PC-9 (cell line): ENCODE results near the gene RNF157. TPM values are rescaled to one million over a fixed set of nuclear protein-coding genes. Genes with fewer than 3 reads are reported as not detected.

ENCODE experiments used
- BruUV-seq: library from RNA; stranded (reverse); fragments of 400-500 nt; replicated peaks from 2 replicates; lab custom pipeline; 2021; lab: Mats Ljungman, UMichigan
- CTCF ChIA-PET: fragments of 300-600 bp; sonication (Branson Sonifier 250); formaldehyde crosslinking; loops from one replicate; lab custom pipeline; 2022; ENCODE audit warnings: antibody characterized with exemption; lab: Charles Lee
- POLR2A ChIA-PET: fragments of 300-600 bp; sonication (Branson Sonifier 250); formaldehyde crosslinking; loops from one replicate; lab custom pipeline; 2022; ENCODE audit warnings: antibody characterized with exemption; ENCODE audit not compliant: unreplicated experiment; lab: Charles Lee
- DNase-seq, 2 experiments: peaks; one replicate each; pipeline versions ENCODE4 v3.0.0 to v3.0.0-alpha.2; 2015 to 2022; ENCODE audit warnings: mixed read lengths in 1 of 2
- H2AFZ ChIP-seq: fragments of 200-600 bp; sonication (generic); 2 replicates; pipeline ENCODE4 v1.8.1; 2017; ENCODE audit warnings: antibody characterized with exemption
- H3F3A ChIP-seq: fragments of 200-600 bp; sonication (generic); 2 replicates; pipeline ENCODE4 v1.8.1; 2017; ENCODE audit warnings: antibody characterized with exemption, mild to moderate bottlenecking, low read depth; ENCODE audit not compliant: insufficient read depth
- H3K27ac ChIP-seq: fragments of 200-600 bp; sonication (generic); 2 replicates; pipeline ENCODE4 v1.6.1; 2016; ENCODE audit warnings: mixed run types
- H3K27me3 ChIP-seq: fragments of 200-600 bp; sonication (generic); 2 replicates; pipeline ENCODE4 v1.6.1; 2016; ENCODE audit warnings: low read depth, mixed run types; ENCODE audit not compliant: insufficient read depth
- H3K36me3 ChIP-seq: fragments of 200-600 bp; sonication (generic); 2 replicates; pipeline ENCODE4 v1.6.1; 2016; ENCODE audit warnings: low read depth, mixed run types
- H3K4me1 ChIP-seq: fragments of 200-600 bp; sonication (generic); replicated peaks from 2 replicates; pipeline ENCODE4 v1.6.1; 2016; ENCODE audit warnings: mixed run types; ENCODE audit not compliant: insufficient read depth
- H3K4me2 ChIP-seq: fragments of 200-600 bp; sonication (generic); 2 replicates; pipeline ENCODE4 v1.6.1; 2017; ENCODE audit warnings: mixed run types
- H3K4me3 ChIP-seq: fragments of 200-600 bp; sonication (generic); 2 replicates; pipeline ENCODE4 v1.6.1; 2016; ENCODE audit warnings: mixed run types
- H3K79me2 ChIP-seq: fragments of 200-600 bp; sonication (generic); 2 replicates; pipeline ENCODE4 v1.6.1; 2017; ENCODE audit warnings: low read depth, mixed run types
- H3K9me2 ChIP-seq: fragments of 200-600 bp; sonication (generic); 2 replicates; pipeline ENCODE4 v1.8.1; 2017; ENCODE audit warnings: mild to moderate bottlenecking; ENCODE audit not compliant: insufficient read depth
- H3K9me3 ChIP-seq: fragments of 200-600 bp; sonication (generic); 2 replicates; pipeline ENCODE4 v1.8.1; 2016; ENCODE audit warnings: low read depth; ENCODE audit not compliant: insufficient read depth
- H4K20me1 ChIP-seq: fragments of 200-600 bp; sonication (generic); 2 replicates; pipeline ENCODE4 v1.8.1; 2017; ENCODE audit not compliant: insufficient read depth
- CTCF ChIP-seq: fragments of 200-600 bp; sonication (generic); conservative IDR thresholded peaks from 2 replicates; pipeline ENCODE4 v1.6.1; 2017; ENCODE audit warnings: mixed run types, antibody characterized with exemption, mild to moderate bottlenecking, moderate library complexity
- EZH2 ChIP-seq: fragments of 200-600 bp; sonication (generic); IDR thresholded peaks from 2 replicates; pipeline ENCODE4 v1.8.0; 2017; ENCODE audit warnings: antibody characterized with exemption, low read depth
- intact Hi-C: fragments of 100-400 bp; cut with micrococcal nuclease; formaldehyde crosslinking; loops from one replicate; pipeline ENCODE4 v1.10.0; 2022; ENCODE audit not compliant: unreplicated experiment
- total RNA-seq: library from RNA; stranded (reverse); gene quantifications from 2 replicates; pipeline ENCODE4 v1.2.3, GENCODE V29; 2021

The RNF157 gene
- total RNA-seq, 1 experiment from 2014 or later: 7.2 TPM

- no peak overlapping the region for H2AFZ ChIP-seq
- H3K36me3 ChIP-seq: no peaks in the 10 kb centered on the region
- no peak overlapping the region for H3K4me3 ChIP-seq
- H3F3A ChIP-seq: no peaks in the 10 kb centered on the region
- no peaks in the 10 kb centered on the region for H3K9me2 ChIP-seq
- DNase-seq: no peak
- ChIA-PET CTCF (no interaction called here), POLR2A (no interaction called here)
- no peaks in the 10 kb centered on the region for H4K20me1 ChIP-seq
- no peaks in the 10 kb centered on the region for H3K4me1 ChIP-seq
- H3K27ac ChIP-seq: no peak overlapping the region
- H3K4me2 ChIP-seq: no peak overlapping the region
- BruUV-seq: no TSS peak
- intact Hi-C loops: no loop called here
- no peak for TF ChIP-seq EZH2
- no peak for TF ChIP-seq CTCF
- no peaks in the 10 kb centered on the region for H3K27me3 ChIP-seq
- H3K79me2 ChIP-seq: no peaks in the 10 kb centered on the region
- H3K9me3 ChIP-seq: no peaks in the 10 kb centered on the region
These were observed 76.0 kb downstream of the RNF157 start for GRCh38 chr17:76164331-76164730.

GRCh38 chr17:76163919-76164318, 76.4 kb downstream of the RNF157 start:
- no peaks in the 10 kb centered on the region for H3F3A ChIP-seq
- no TSS peak for BruUV-seq
- H3K9me2 ChIP-seq: no peaks in the 10 kb centered on the region
- H3K27ac ChIP-seq: no peak overlapping the region
- H2AFZ ChIP-seq: no peak overlapping the region
- H3K4me3 ChIP-seq: no peak overlapping the region
- no peaks in the 10 kb centered on the region for H3K4me1 ChIP-seq
- CTCF ChIA-PET: no interaction called here
- no peaks in the 10 kb centered on the region for H4K20me1 ChIP-seq
- no peak for DNase-seq
- intact Hi-C loops: no loop called here
- H3K9me3 ChIP-seq: no peaks in the 10 kb centered on the region
- no peaks in the 10 kb centered on the region for H3K27me3 ChIP-seq
- no peaks in the 10 kb centered on the region for H3K79me2 ChIP-seq
- H3K36me3 ChIP-seq: no peaks in the 10 kb centered on the region
- H3K4me2 ChIP-seq: no peak overlapping the region
- TF ChIP-seq CTCF (no peak), EZH2 (no peak)
- POLR2A ChIA-PET: no interaction called here

GRCh38 chr17:76161619-76162266, 78.5 kb downstream of the RNF157 start:
- no peaks in the 10 kb centered on the region for H3F3A ChIP-seq
- CTCF ChIA-PET: no interaction called here
- H3K27me3 ChIP-seq: no peaks in the 10 kb centered on the region
- no peak overlapping the region for H3K4me2 ChIP-seq
- H3K36me3 ChIP-seq: no peaks in the 10 kb centered on the region
- no peaks in the 10 kb centered on the region for H3K9me3 ChIP-seq
- intact Hi-C loops: no loop called here
- H4K20me1 ChIP-seq: no peaks in the 10 kb centered on the region
- TF ChIP-seq EZH2 (no peak), CTCF (no peak)
- no peak overlapping the region for H2AFZ ChIP-seq
- H3K9me2 ChIP-seq: no peaks in the 10 kb centered on the region
- DNase-seq: no peak
- no peak overlapping the region for H3K4me3 ChIP-seq
- H3K27ac ChIP-seq: no peak overlapping the region
- no TSS peak for BruUV-seq
- H3K79me2 ChIP-seq: no peaks in the 10 kb centered on the region
- no peaks in the 10 kb centered on the region for H3K4me1 ChIP-seq
- POLR2A ChIA-PET: interaction anchor here (0.7 kb wide), 1 partner anchor 36 kb away, joined by 8 read pairs; no protein-coding TSS in a partner anchor
